OCI-LY1 (cell line): ENCODE results near the gene CRISP1.

Experiments
- H2AFZ ChIP-seq: fragments of 200-600 bp; sonication (generic), shearing (Covaris generic); 2 replicates; pipeline ENCODE4 v1.6.0; 2014; ENCODE audit warnings: antibody characterized with exemption, mild to moderate bottlenecking, low read length
- H3F3A ChIP-seq: fragments of 200-600 bp; sonication (generic), shearing (Covaris generic); 2 replicates; pipeline ENCODE4 v1.6.0; 2014; ENCODE audit warnings: mild to moderate bottlenecking, antibody characterized with exemption, low read length, moderate library complexity; ENCODE audit not compliant: insufficient read depth
- H3K27ac ChIP-seq: fragments of 200-600 bp; sonication (generic); 2 replicates; pipeline ENCODE4 v1.5.1; 2014; ENCODE audit warnings: low read length, mixed run types, mild to moderate bottlenecking, low read depth; ENCODE audit not compliant: poor library complexity, severe bottlenecking
- H3K27me3 ChIP-seq: fragments of 200-600 bp; sonication (generic); 2 replicates; pipeline ENCODE4 v1.6.0; 2014; ENCODE audit warnings: antibody characterized with exemption, mild to moderate bottlenecking, low read length, moderate library complexity; ENCODE audit not compliant: insufficient read depth
- H3K36me3 ChIP-seq: fragments of 200-600 bp; sonication (generic); 2 replicates; pipeline ENCODE4 v1.6.1; 2014; ENCODE audit warnings: mild to moderate bottlenecking, antibody characterized with exemption, low read length, moderate library complexity, mixed read lengths; ENCODE audit not compliant: insufficient read depth
- H3K4me1 ChIP-seq: fragments of 200-600 bp; sonication (generic); 2 replicates; pipeline ENCODE4 v1.5.1; 2014; ENCODE audit warnings: mild to moderate bottlenecking, low read length, moderate library complexity; ENCODE audit not compliant: insufficient read depth, severe bottlenecking
- H3K4me2 ChIP-seq: fragments of 200-600 bp; sonication (generic), shearing (Covaris generic); 2 replicates; pipeline ENCODE4 v1.6.1; 2014; ENCODE audit warnings: low read length
- H3K4me3 ChIP-seq: fragments of 200-600 bp; sonication (generic); 2 replicates; pipeline ENCODE4 v1.5.1; 2014; ENCODE audit warnings: low read length, low read depth, mild to moderate bottlenecking, mixed read lengths; ENCODE audit not compliant: poor library complexity, severe bottlenecking
- H3K79me2 ChIP-seq: fragments of 200-600 bp; shearing (Covaris generic); 2 replicates; pipeline ENCODE4 v1.6.1; 2016; ENCODE audit warnings: mixed run types, low read length, mixed read lengths; ENCODE audit not compliant: insufficient read depth
- H3K9ac ChIP-seq: fragments of 200-600 bp; sonication (generic), shearing (Covaris generic); 2 replicates; pipeline ENCODE4 v1.6.1; 2014; ENCODE audit warnings: mild to moderate bottlenecking, low read length, mixed read lengths
- H3K9me2 ChIP-seq: fragments of 200-600 bp; sonication (generic), shearing (Covaris generic); 2 replicates; pipeline ENCODE4 v1.6.1; 2014; ENCODE audit warnings: low read depth, mild to moderate bottlenecking, low read length, mixed read lengths
- H3K9me3 ChIP-seq: fragments of 200-600 bp; shearing (Covaris generic); 2 replicates; pipeline ENCODE4 v1.6.1; 2014; ENCODE audit warnings: low read length, mixed read lengths
- H4K20me1 ChIP-seq: fragments of 200-600 bp; sonication (generic), shearing (Covaris generic); 2 replicates; pipeline ENCODE4 v1.6.0; 2016; ENCODE audit warnings: mild to moderate bottlenecking, low read length; ENCODE audit not compliant: insufficient read depth
- EZH2 ChIP-seq: fragments of 200-600 bp; sonication (generic), shearing (Covaris generic); IDR thresholded peaks from 2 replicates; pipeline ENCODE4 v1.8.0; 2017; ENCODE audit warnings: borderline replicate concordance, mixed run types, mild to moderate bottlenecking, antibody characterized with exemption, low read length, moderate library complexity, mixed read lengths
- TF ChIP-seq, protein P1 (sequence below): fragments of 200-600 bp; sonication (generic), shearing (Covaris generic); IDR thresholded peaks from 2 replicates; pipeline ENCODE4 v1.5.1; 2017; ENCODE audit warnings: mild to moderate bottlenecking, antibody characterized with exemption, low read length, moderate library complexity, mixed read lengths

Gene CRISP1

GRCh38 chr6:49911252-49911651 is 44.9 kb upstream of the CRISP1 start:
- Histone ChIP-seq H3K9me2 (no peaks in the 10 kb centered on the region), H4K20me1 (no peaks in the 10 kb centered on the region), H3K79me2 (no peaks in the 10 kb centered on the region), H2AFZ (no peak overlapping the region), H3K9ac (no peak overlapping the region), H3K4me2 (no peak overlapping the region), H3K27ac (no peak overlapping the region), H3F3A (no peaks in the 10 kb centered on the region), H3K4me3 (no peak overlapping the region), H3K4me1 (no peaks in the 10 kb centered on the region), H3K9me3 (no peaks in the 10 kb centered on the region), H3K27me3 (no peaks in the 10 kb centered on the region), H3K36me3 (no peaks in the 10 kb centered on the region)
- TF ChIP-seq EZH2, result no peak
- TF ChIP-seq, protein P1, sequence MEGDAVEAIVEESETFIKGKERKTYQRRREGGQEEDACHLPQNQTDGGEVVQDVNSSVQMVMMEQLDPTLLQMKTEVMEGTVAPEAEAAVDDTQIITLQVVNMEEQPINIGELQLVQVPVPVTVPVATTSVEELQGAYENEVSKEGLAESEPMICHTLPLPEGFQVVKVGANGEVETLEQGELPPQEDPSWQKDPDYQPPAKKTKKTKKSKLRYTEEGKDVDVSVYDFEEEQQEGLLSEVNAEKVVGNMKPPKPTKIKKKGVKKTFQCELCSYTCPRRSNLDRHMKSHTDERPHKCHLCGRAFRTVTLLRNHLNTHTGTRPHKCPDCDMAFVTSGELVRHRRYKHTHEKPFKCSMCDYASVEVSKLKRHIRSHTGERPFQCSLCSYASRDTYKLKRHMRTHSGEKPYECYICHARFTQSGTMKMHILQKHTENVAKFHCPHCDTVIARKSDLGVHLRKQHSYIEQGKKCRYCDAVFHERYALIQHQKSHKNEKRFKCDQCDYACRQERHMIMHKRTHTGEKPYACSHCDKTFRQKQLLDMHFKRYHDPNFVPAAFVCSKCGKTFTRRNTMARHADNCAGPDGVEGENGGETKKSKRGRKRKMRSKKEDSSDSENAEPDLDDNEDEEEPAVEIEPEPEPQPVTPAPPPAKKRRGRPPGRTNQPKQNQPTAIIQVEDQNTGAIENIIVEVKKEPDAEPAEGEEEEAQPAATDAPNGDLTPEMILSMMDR, result no peak

- H3K4me1 ChIP-seq, result no peaks in the 10 kb centered on the region
- no peaks in the 10 kb centered on the region for H3K79me2 ChIP-seq
- no peaks in the 10 kb centered on the region for H3K9me2 ChIP-seq
- no peak overlapping the region for H3K4me3 ChIP-seq
- no peaks in the 10 kb centered on the region for H3K36me3 ChIP-seq
- no peaks in the 10 kb centered on the region for H3K9me3 ChIP-seq
- H3K27ac ChIP-seq, result no peak overlapping the region
- no peaks in the 10 kb centered on the region for H4K20me1 ChIP-seq
- no peaks in the 10 kb centered on the region for H3K27me3 ChIP-seq
- no peak overlapping the region for H3K9ac ChIP-seq
- no peak overlapping the region for H3K4me2 ChIP-seq
- TF ChIP-seq, protein P1, result no peak
- no peak for TF ChIP-seq EZH2
- no peak overlapping the region for H2AFZ ChIP-seq
- no peaks in the 10 kb centered on the region for H3F3A ChIP-seq
Measured at GRCh38 chr6:49909563-49909962, 43.2 kb upstream of the CRISP1 start.

DNA sequence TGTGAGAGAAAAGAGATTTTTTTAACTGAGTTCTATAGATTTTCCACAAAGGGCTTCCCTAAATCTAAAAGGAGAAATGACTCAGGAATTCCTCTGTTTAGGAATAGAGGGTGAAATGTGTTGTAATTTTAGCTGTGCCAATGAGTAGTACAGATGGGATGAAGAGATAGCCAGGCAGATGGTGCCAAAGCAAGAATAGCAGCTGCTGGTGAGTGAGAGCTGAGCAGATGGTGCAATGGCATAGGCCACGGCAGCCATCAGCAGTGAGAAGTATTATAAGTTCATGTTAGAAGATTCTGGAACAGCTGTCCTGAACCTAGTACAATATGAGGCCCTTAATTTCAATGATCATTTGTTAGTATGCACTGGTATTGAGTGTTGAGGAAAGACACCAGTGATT is 40.2 kb upstream of the CRISP1 start:
- no peaks in the 10 kb centered on the region for H3K9me3 ChIP-seq
- no peaks in the 10 kb centered on the region for H3K4me1 ChIP-seq
- H4K20me1 ChIP-seq, result no peaks in the 10 kb centered on the region

More for the DNA sequence above, 40.2 kb upstream of the CRISP1 start:
- Histone ChIP-seq H2AFZ (no peak overlapping the region), H3K4me2 (no peak overlapping the region), H3F3A (no peaks in the 10 kb centered on the region), H3K9ac (no peak overlapping the region), H3K4me3 (no peak overlapping the region), H3K27ac (no peak overlapping the region), H3K36me3 (no peaks in the 10 kb centered on the region), H3K9me2 (no peaks in the 10 kb centered on the region), H3K27me3 (no peaks in the 10 kb centered on the region), H3K79me2 (no peaks in the 10 kb centered on the region)
- TF ChIP-seq, protein P1, result no peak
